ENCODE measurements around the gene CAMKK2. TPM values are rescaled to one million over a fixed set of nuclear protein-coding genes. Genes with fewer than 3 reads are reported as not detected.

CAMKK2 gene
- total RNA-seq, 4 donors from 2014 or later = 26.0 to 40.3 (median 30.3) TPM

GRCh38 chr12:121328620-121329019, 32.1 kb upstream of the CAMKK2 start:
- no peak for ATAC-seq
- 84 to 92% methylated on average over 4 of the region's 4 CpGs for WGBS, 2 donors (ENCODE audit: low coverage in 1 of 2)
- no peak overlapping the region for H3K27ac ChIP-seq
- peaks cover 0 to 13% (median 0%) of the 10 kb centered on the region in 3 donors for H3K4me1 ChIP-seq
- no peaks in the 10 kb centered on the region for H3K9me3 ChIP-seq
- H3K4me3 ChIP-seq = no peak overlapping the region
- peaks cover 0 to 99% of the 10 kb centered on the region in 2 donors for H3K36me3 ChIP-seq
- no peaks in the 10 kb centered on the region for H3K27me3 ChIP-seq
- TF ChIP-seq EP300 (IDR thresholded peaks at IDR 0.05) (no peak), POLR2AphosphoS5 (IDR thresholded peaks at IDR 0.05) (no peak), CTCF (IDR thresholded peaks at IDR 0.05) (no peak), POLR2A (IDR thresholded peaks at IDR 0.05) (no peak)

GRCh38 chr12:121326996-121327674, 30.6 kb upstream of the CAMKK2 start:
- no peak overlapping the region for H3K27ac ChIP-seq

GRCh38 chr12:121325922-121326396, 29.4 kb upstream of the CAMKK2 start:
- H3K27me3 ChIP-seq = no peaks in the 10 kb centered on the region
- H3K27ac ChIP-seq = no peak overlapping the region
- TF ChIP-seq CTCF (IDR thresholded peaks at IDR 0.05) (no peak), POLR2AphosphoS5 (IDR thresholded peaks at IDR 0.05) (no peak), EP300 (IDR thresholded peaks at IDR 0.05) (no peak)
- peaks cover 0 to 13% (median 0%) of the 10 kb centered on the region in 3 donors for H3K4me1 ChIP-seq
- no peak for ATAC-seq
- peaks cover 0 to 98% of the 10 kb centered on the region in 2 donors for H3K36me3 ChIP-seq
- 75% methylated on average over 5 of the region's 5 CpGs; no CpG with 5 or more reads in 1 of the 2 donors for WGBS, 2 donors (ENCODE audit: low coverage in 1 of 2)
- no peak overlapping the region for H3K4me3 ChIP-seq
- no peaks in the 10 kb centered on the region for H3K9me3 ChIP-seq

More at GRCh38 chr12:121326996-121327674, 30.6 kb upstream of the CAMKK2 start:
- Histone ChIP-seq H3K4me3 (no peak overlapping the region), H3K4me1 (peaks cover 0 to 13% (median 0%) of the 10 kb centered on the region in 3 donors), H3K27me3 (no peaks in the 10 kb centered on the region), H3K36me3 (peaks cover 0 to 100% of the 10 kb centered on the region in 2 donors), H3K9me3 (no peaks in the 10 kb centered on the region)
- ATAC-seq = no peak
- WGBS, 2 donors (ENCODE audit: low coverage in 1 of 2) = 79 to 88% methylated on average over 6 to 11 of the region's 21 CpGs
- no peak for TF ChIP-seq POLR2A (IDR thresholded peaks at IDR 0.05)
- no peak for TF ChIP-seq POLR2AphosphoS5 (IDR thresholded peaks at IDR 0.05)
- no peak for TF ChIP-seq CTCF (IDR thresholded peaks at IDR 0.05)
- TF ChIP-seq EP300 (IDR thresholded peaks at IDR 0.05) = no peak

- Histone ChIP-seq H3K27me3 (no peaks in the 10 kb centered on the region), H3K9me3 (no peaks in the 10 kb centered on the region), H3K36me3 (peaks cover 0 to 97% of the 10 kb centered on the region in 2 donors), H3K4me3 (no peak overlapping the region), H3K4me1 (peaks cover 0 to 13% (median 0%) of the 10 kb centered on the region in 3 donors), H3K27ac (no peak overlapping the region)
- no peak for TF ChIP-seq POLR2A (IDR thresholded peaks at IDR 0.05)
- no peak for TF ChIP-seq POLR2AphosphoS5 (IDR thresholded peaks at IDR 0.05)
- no peak for TF ChIP-seq EP300 (IDR thresholded peaks at IDR 0.05)
- TF ChIP-seq CTCF (IDR thresholded peaks at IDR 0.05) = no peak
- 77 to 79% methylated on average over 2 to 3 of the region's 3 CpGs for WGBS, 2 donors (ENCODE audit: low coverage in 1 of 2)
- no peak for ATAC-seq
These were observed 27.4 kb upstream of the CAMKK2 start for GRCh38 chr12:121323908-121324307.

GRCh38 chr12:121318121-121318520, 21.6 kb upstream of the CAMKK2 start:
- WGBS, 2 donors (ENCODE audit: low coverage in 1 of 2) = 83 to 95% methylated on average over 4 to 8 of the region's 11 CpGs
- ATAC-seq = no peak
- no peaks in the 10 kb centered on the region for H3K9me3 ChIP-seq
- H3K27me3 ChIP-seq = no peaks in the 10 kb centered on the region
- H3K27ac ChIP-seq = no peak overlapping the region
- peaks cover 0 to 74% of the 10 kb centered on the region in 2 donors for H3K36me3 ChIP-seq
- H3K4me3 ChIP-seq = no peak overlapping the region
- no peaks in the 10 kb centered on the region for H3K4me1 ChIP-seq
- TF ChIP-seq CTCF (IDR thresholded peaks at IDR 0.05) (no peak), POLR2A (IDR thresholded peaks at IDR 0.05) (no peak), EP300 (IDR thresholded peaks at IDR 0.05) (no peak), POLR2AphosphoS5 (IDR thresholded peaks at IDR 0.05) (no peak)
